Measurements from ENCODE around the gene ZCCHC4.

The ZCCHC4 gene

GRCh38 chr4:25377572-25378436 is 65.2 kb downstream of the ZCCHC4 start:
- DNase-seq (ENCODE audit: low read depth in 2 of 2), result no peak

GRCh38 chr4:25378437-25378743 is 65.8 kb downstream of the ZCCHC4 start:
- DNase-seq (ENCODE audit: low read depth in 2 of 2), result no peak

- DNase-seq (ENCODE audit: low read depth in 2 of 2), result no peak
Observed at GRCh38 chr4:25379591-25379990, 67.0 kb downstream of the ZCCHC4 start.

GRCh38 chr4:25383647-25384046 is 71.1 kb downstream of the ZCCHC4 start:
- DNase-seq (ENCODE audit: low read depth in 2 of 2), result no peak

- no peak for DNase-seq (ENCODE audit: low read depth in 2 of 2)
Observed at GRCh38 chr4:25386926-25387325, 74.4 kb downstream of the ZCCHC4 start.

GRCh38 chr4:25397305-25397704 is 84.7 kb downstream of the ZCCHC4 start:
- DNase-seq (ENCODE audit: low read depth in 2 of 2), result no peak

GRCh38 chr4:25399510-25399909 is 86.9 kb downstream of the ZCCHC4 start:
- DNase-seq (ENCODE audit: low read depth in 2 of 2), result no peak

- DNase-seq (ENCODE audit: low read depth in 2 of 2), result no peak
Observed at GRCh38 chr4:25401066-25401465, 88.5 kb downstream of the ZCCHC4 start.

- DNase-seq (ENCODE audit: low read depth in 2 of 2), result no peak
Observed at GRCh38 chr4:25402521-25402920, 89.9 kb downstream of the ZCCHC4 start.

- DNase-seq (ENCODE audit: low read depth in 2 of 2), result no peak
Observed at GRCh38 chr4:25403699-25404098, 91.1 kb downstream of the ZCCHC4 start.

GRCh38 chr4:25405453-25405852 is 92.9 kb downstream of the ZCCHC4 start:
- DNase-seq (ENCODE audit: low read depth in 2 of 2), result no peak

- no peak for DNase-seq (ENCODE audit: low read depth in 2 of 2)
Observed at GRCh38 chr4:25406081-25406692, 93.6 kb downstream of the ZCCHC4 start.

GRCh38 chr4:25410820-25411529 is 98.4 kb downstream of the ZCCHC4 start:
- DNase-seq (ENCODE audit: low read depth in 2 of 2), result no peak

GRCh38 chr4:25413261-25413660 is 100.7 kb downstream of the ZCCHC4 start:
- no peak for DNase-seq (ENCODE audit: low read depth in 2 of 2)

- no peak for DNase-seq (ENCODE audit: low read depth in 2 of 2)
Observed at GRCh38 chr4:25417014-25417413, 104.4 kb downstream of the ZCCHC4 start.
